ENCODE results near the gene CXXC1. TPM values are rescaled to one million over a fixed set of nuclear protein-coding genes. Genes with fewer than 3 reads are reported as not detected.
"Not testable (repeated sequence)": the region's sequence is repeated elsewhere in the genome, so short reads cannot be mapped to it uniquely, and the experiment has no call there.

Gene CXXC1
- total RNA-seq, 1 experiment from 2014 or later = 43.0 TPM

GRCh38 chr18:50313873-50314460 lies 26.5 kb upstream of the CXXC1 start:
- Histone ChIP-seq H3K4me2 (ENCODE audit: low read depth, low read length, poor library complexity, severe bottlenecking) (peak overlapping the region; percentile 58), H3K27me3 (ENCODE audit: low read length) (no peaks in the 10 kb centered on the region), H3K9ac (ENCODE audit: low read length) (peak overlapping the region; percentile 29), H3K4me3 (ENCODE audit: low read length) (peak overlapping the region; percentile 19; the same call in 1 of the 2 replicates), H3K4me1 (ENCODE audit: low read length) (peaks cover 62% of the 10 kb centered on the region), H3K27ac (ENCODE audit: low read length) (peak overlapping the region; percentile 95), H2AFZ (ENCODE audit: low read length) (peak overlapping the region; percentile 33; the same call in 1 of the 2 replicates), H3K9me3 (ENCODE audit: low read length) (no peaks in the 10 kb centered on the region), H4K20me1 (ENCODE audit: insufficient read depth, low read depth, low read length) (no peaks in the 10 kb centered on the region), H3K36me3 (ENCODE audit: insufficient read depth, low read length) (no peaks in the 10 kb centered on the region), H3K9me2 (replicated peaks; ENCODE audit: insufficient read depth, low read length) (no peaks in the 10 kb centered on the region), H3K79me2 (ENCODE audit: low read length) (no peaks in the 10 kb centered on the region)
- no peak for DNase-seq

- Histone ChIP-seq H3K79me2 (ENCODE audit: low read length) (no peaks in the 10 kb centered on the region), H3K27ac (ENCODE audit: low read length) (peak overlapping the region; percentile 95), H3K9ac (ENCODE audit: low read length) (peak overlapping the region; percentile 49), H3K27me3 (ENCODE audit: low read length) (no peaks in the 10 kb centered on the region), H4K20me1 (ENCODE audit: insufficient read depth, low read depth, low read length) (no peaks in the 10 kb centered on the region), H3K36me3 (ENCODE audit: insufficient read depth, low read length) (no peaks in the 10 kb centered on the region; the same call in 1 of the 2 replicates), H3K4me3 (ENCODE audit: low read length) (peak overlapping the region; percentile 47; the same call in 1 of the 2 replicates), H3K4me1 (ENCODE audit: low read length) (peaks cover 66% of the 10 kb centered on the region), H2AFZ (ENCODE audit: low read length) (peak overlapping the region; percentile 63; the same call in 1 of the 2 replicates), H3K9me2 (replicated peaks; ENCODE audit: insufficient read depth, low read length) (no peaks in the 10 kb centered on the region), H3K9me3 (ENCODE audit: low read length) (no peaks in the 10 kb centered on the region), H3K4me2 (ENCODE audit: low read depth, low read length, poor library complexity, severe bottlenecking) (peak overlapping the region; percentile 64)
- peak; percentile 59 for DNase-seq
These were observed 25.6 kb upstream of the CXXC1 start for GRCh38 chr18:50313031-50313607.

- peak overlapping the region; percentile 64 for H3K4me2 ChIP-seq (ENCODE audit: low read depth, low read length, poor library complexity, severe bottlenecking)
- no peaks in the 10 kb centered on the region for H3K27me3 ChIP-seq (ENCODE audit: low read length)
- H3K9me3 ChIP-seq (ENCODE audit: low read length) = no peaks in the 10 kb centered on the region
- H3K36me3 ChIP-seq (ENCODE audit: insufficient read depth, low read length) = no peaks in the 10 kb centered on the region; the same call in 1 of the 2 replicates
- peak overlapping the region; percentile 45 for H3K9ac ChIP-seq (ENCODE audit: low read length)
- peaks cover 71% of the 10 kb centered on the region for H3K4me1 ChIP-seq (ENCODE audit: low read length)
- no peaks in the 10 kb centered on the region for H4K20me1 ChIP-seq (ENCODE audit: insufficient read depth, low read depth, low read length)
- H3K4me3 ChIP-seq (ENCODE audit: low read length) = peak overlapping the region; percentile 47; the same call in 1 of the 2 replicates
- H2AFZ ChIP-seq (ENCODE audit: low read length) = peak overlapping the region; percentile 63; the same call in 1 of the 2 replicates
- peak overlapping the region; percentile 95 for H3K27ac ChIP-seq (ENCODE audit: low read length)
- no peaks in the 10 kb centered on the region for H3K79me2 ChIP-seq (ENCODE audit: low read length)
- DNase-seq = peak; percentile 83
- no peaks in the 10 kb centered on the region for H3K9me2 ChIP-seq (replicated peaks; ENCODE audit: insufficient read depth, low read length)
These were observed 25.0 kb upstream of the CXXC1 start for GRCh38 chr18:50312296-50313030.

GRCh38 chr18:50311650-50312049 lies 24.2 kb upstream of the CXXC1 start:
- H3K4me3 ChIP-seq (ENCODE audit: low read length) = no peak overlapping the region
- H3K36me3 ChIP-seq (ENCODE audit: insufficient read depth, low read length) = no peaks in the 10 kb centered on the region; the same call in 1 of the 2 replicates
- H3K4me1 ChIP-seq (ENCODE audit: low read length) = peaks cover 76% of the 10 kb centered on the region
- peak overlapping the region; percentile 64 for H3K4me2 ChIP-seq (ENCODE audit: low read depth, low read length, poor library complexity, severe bottlenecking)
- H3K9ac ChIP-seq (ENCODE audit: low read length) = 0 out of 2 replicates have a peak overlapping the region, but pooled peaks have one; percentile 45
- DNase-seq = no peak
- no peaks in the 10 kb centered on the region for H4K20me1 ChIP-seq (ENCODE audit: insufficient read depth, low read depth, low read length)
- no peaks in the 10 kb centered on the region for H3K79me2 ChIP-seq (ENCODE audit: low read length)
- peak overlapping the region; percentile 95 for H3K27ac ChIP-seq (ENCODE audit: low read length)
- no peak overlapping the region for H2AFZ ChIP-seq (ENCODE audit: low read length)
- no peaks in the 10 kb centered on the region for H3K27me3 ChIP-seq (ENCODE audit: low read length)
- H3K9me3 ChIP-seq (ENCODE audit: low read length) = no peaks in the 10 kb centered on the region
- H3K9me2 ChIP-seq (replicated peaks; ENCODE audit: insufficient read depth, low read length) = no peaks in the 10 kb centered on the region

- no peaks in the 10 kb centered on the region for H3K9me2 ChIP-seq (replicated peaks; ENCODE audit: insufficient read depth, low read length)
- no peaks in the 10 kb centered on the region for H3K79me2 ChIP-seq (ENCODE audit: low read length)
- peaks cover 4% of the 10 kb centered on the region; the same call in 1 of the 2 replicates for H3K27me3 ChIP-seq (ENCODE audit: low read length)
- peak; percentile 56 for DNase-seq
- peaks cover 60% of the 10 kb centered on the region for H3K4me1 ChIP-seq (ENCODE audit: low read length)
- peaks cover 4% of the 10 kb centered on the region; the same call in 1 of the 2 replicates for H3K9me3 ChIP-seq (ENCODE audit: low read length)
- H3K4me3 ChIP-seq (ENCODE audit: low read length) = peak overlapping the region; percentile 37; the same call in 1 of the 2 replicates
- H4K20me1 ChIP-seq (ENCODE audit: insufficient read depth, low read depth, low read length) = no peaks in the 10 kb centered on the region
- H2AFZ ChIP-seq (ENCODE audit: low read length) = no peak overlapping the region
- peak overlapping the region; percentile 45 for H3K4me2 ChIP-seq (ENCODE audit: low read depth, low read length, poor library complexity, severe bottlenecking)
- no peak overlapping the region for H3K27ac ChIP-seq (ENCODE audit: low read length)
- H3K9ac ChIP-seq (ENCODE audit: low read length) = no peak overlapping the region
- peaks cover 2% of the 10 kb centered on the region; the same call in 1 of the 2 replicates for H3K36me3 ChIP-seq (ENCODE audit: insufficient read depth, low read length)
These were observed 22.6 kb upstream of the CXXC1 start for GRCh38 chr18:50310080-50310479.

- not testable (repeated sequence) for H3K9me3 ChIP-seq (ENCODE audit: low read length); H2AFZ ChIP-seq (ENCODE audit: low read length); H3K9ac ChIP-seq (ENCODE audit: low read length); H3K27ac ChIP-seq (ENCODE audit: low read length); DNase-seq; H3K27me3 ChIP-seq (ENCODE audit: low read length); H3K9me2 ChIP-seq (replicated peaks; ENCODE audit: insufficient read depth, low read length); H3K4me3 ChIP-seq (ENCODE audit: low read length); H4K20me1 ChIP-seq (ENCODE audit: insufficient read depth, low read depth, low read length); H3K36me3 ChIP-seq (ENCODE audit: insufficient read depth, low read length); H3K79me2 ChIP-seq (ENCODE audit: low read length); H3K4me2 ChIP-seq (ENCODE audit: low read depth, low read length, poor library complexity, severe bottlenecking)
- peaks cover 48% of the 10 kb centered on the region for H3K4me1 ChIP-seq (ENCODE audit: low read length)
These were observed 21.4 kb upstream of the CXXC1 start for GRCh38 chr18:50308851-50309250.

GRCh38 chr18:50307738-50308470 lies 20.4 kb upstream of the CXXC1 start:
- H3K36me3 ChIP-seq (ENCODE audit: insufficient read depth, low read length) = peaks cover 4% of the 10 kb centered on the region; the same call in 1 of the 2 replicates
- H3K79me2 ChIP-seq (ENCODE audit: low read length) = no peaks in the 10 kb centered on the region
- peak overlapping the region; percentile 52; the same call in 1 of the 2 replicates for H2AFZ ChIP-seq (ENCODE audit: low read length)
- no peaks in the 10 kb centered on the region for H3K9me2 ChIP-seq (replicated peaks; ENCODE audit: insufficient read depth, low read length)
- peaks cover 38% of the 10 kb centered on the region for H3K4me1 ChIP-seq (ENCODE audit: low read length)
- H4K20me1 ChIP-seq (ENCODE audit: insufficient read depth, low read depth, low read length) = no peaks in the 10 kb centered on the region
- peak; percentile 98 for DNase-seq
- H3K9me3 ChIP-seq (ENCODE audit: low read length) = peaks cover 5% of the 10 kb centered on the region; the same call in 1 of the 2 replicates
- H3K4me2 ChIP-seq (ENCODE audit: low read depth, low read length, poor library complexity, severe bottlenecking) = peak overlapping the region; percentile 70
- peak overlapping the region; percentile 54 for H3K27ac ChIP-seq (ENCODE audit: low read length)
- peak overlapping the region; percentile 66 for H3K4me3 ChIP-seq (ENCODE audit: low read length)
- peaks cover 5% of the 10 kb centered on the region; the same call in 1 of the 2 replicates for H3K27me3 ChIP-seq (ENCODE audit: low read length)
- H3K9ac ChIP-seq (ENCODE audit: low read length) = peak overlapping the region; percentile 68

All from Karpas-422 (cell line).